GM18502 (cell line): ENCODE data around the gene ZNF747.

Source experiments
- ATAC-seq: cut with Tn5 transposase; IDR thresholded peaks from one replicate; pipeline ENCODE4 v1.9.1; 2021; ENCODE audit warnings: mild to moderate bottlenecking; ENCODE audit not compliant: unreplicated experiment, poor library complexity

The ZNF747 gene

DNA sequence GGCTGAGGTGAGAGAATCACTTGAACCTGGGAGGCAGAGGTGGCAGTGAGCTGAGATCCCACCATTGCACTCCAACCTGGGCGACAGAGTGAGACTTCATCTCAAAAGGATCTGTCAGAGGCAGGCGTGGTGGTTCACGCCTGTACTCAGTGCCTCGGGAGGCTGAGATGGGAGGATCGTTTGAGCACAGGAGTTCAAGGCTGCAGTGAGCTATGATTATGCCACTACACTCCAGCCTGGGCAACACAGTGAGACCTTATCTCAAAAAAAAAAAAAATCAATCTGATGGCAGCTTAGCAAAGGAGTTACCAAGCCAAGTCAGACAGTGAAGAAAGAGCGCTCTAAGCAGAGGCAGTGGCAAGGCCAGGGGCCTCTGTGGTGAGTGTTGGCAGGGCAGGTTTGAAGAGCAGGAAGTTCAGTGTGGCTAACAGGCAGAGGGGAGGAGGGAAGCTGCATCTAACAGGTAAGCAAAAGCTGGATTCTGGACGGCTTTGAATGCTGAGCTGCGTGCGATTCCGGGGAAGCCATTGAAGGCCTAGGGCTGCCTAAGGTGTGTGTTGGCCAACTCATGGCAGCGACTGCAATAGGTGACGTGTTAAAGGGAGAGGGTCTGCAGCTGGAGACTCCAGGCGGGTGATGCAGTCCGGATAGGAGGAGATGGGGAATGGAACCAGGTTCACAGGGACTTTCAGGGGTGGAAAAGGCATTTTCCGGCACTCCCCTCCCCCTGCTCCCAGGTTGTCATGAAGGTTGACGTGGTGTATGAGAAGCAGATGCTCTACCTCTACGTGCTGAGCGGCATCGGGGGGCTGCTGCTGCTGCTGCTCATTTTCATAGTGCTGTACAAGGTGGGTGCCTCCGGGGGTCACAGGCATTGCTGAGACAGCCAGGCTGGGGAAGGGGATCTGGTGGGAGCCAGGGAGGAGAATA, 15.3 kb downstream of the ZNF747 start:
- ATAC-seq: no peak

- ATAC-seq: no peak
Observed at GRCh38 chr16:30518552-30518951, 16.1 kb downstream of the ZNF747 start.

- ATAC-seq: no peak
Observed at GRCh38 chr16:30515275-30515674, 19.4 kb downstream of the ZNF747 start.

- ATAC-seq: no peak
Observed at GRCh38 chr16:30511509-30511908, 23.1 kb downstream of the ZNF747 start.

- no peak for ATAC-seq
Observed at GRCh38 chr16:30510376-30510938, 24.2 kb downstream of the ZNF747 start.

GRCh38 chr16:30509081-30509765, 25.4 kb downstream of the ZNF747 start:
- no peak for ATAC-seq

DNA sequence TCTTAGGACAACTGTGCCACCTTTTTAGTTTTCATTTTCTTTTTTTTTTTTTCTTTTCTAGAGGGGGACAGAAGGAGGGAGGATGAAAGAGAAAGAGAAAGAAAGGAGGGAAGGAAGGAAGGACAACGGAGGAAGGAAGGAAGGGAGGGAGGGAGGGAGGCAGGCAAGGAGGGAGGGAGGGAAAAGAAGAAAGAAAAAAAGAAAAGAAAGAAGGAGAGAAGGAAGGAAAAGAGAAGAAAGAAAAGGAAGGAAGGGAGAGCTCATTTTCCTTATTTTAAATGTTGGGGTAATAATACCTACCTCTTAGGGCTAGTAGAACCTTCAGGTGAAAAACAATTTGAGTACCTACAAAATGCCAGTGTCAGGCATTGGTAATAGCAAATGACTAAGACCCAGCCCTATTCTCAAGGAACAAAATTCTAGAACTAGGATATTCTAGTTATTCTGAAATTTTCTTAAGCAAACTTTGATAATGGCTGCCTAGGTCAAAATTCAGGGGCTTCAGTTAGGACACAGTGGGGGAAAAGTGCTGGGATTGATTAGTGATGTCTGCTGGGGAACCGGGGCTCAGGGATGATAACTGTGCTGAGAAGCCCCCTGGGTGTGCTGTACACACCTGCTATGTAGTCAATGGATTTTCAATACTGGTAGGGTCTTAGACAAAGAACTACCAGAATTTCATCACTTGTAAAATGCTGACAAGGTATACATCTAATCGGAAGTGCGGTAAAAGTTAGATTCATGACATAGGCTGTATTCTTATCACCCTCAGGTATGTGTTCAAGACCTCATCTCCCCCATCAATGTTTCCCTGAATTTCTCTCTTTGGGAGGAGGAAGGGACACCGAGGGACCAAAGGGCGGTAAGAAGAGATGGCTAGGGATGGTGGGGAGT, 31.0 kb downstream of the ZNF747 start:
- no peak for ATAC-seq

DNA sequence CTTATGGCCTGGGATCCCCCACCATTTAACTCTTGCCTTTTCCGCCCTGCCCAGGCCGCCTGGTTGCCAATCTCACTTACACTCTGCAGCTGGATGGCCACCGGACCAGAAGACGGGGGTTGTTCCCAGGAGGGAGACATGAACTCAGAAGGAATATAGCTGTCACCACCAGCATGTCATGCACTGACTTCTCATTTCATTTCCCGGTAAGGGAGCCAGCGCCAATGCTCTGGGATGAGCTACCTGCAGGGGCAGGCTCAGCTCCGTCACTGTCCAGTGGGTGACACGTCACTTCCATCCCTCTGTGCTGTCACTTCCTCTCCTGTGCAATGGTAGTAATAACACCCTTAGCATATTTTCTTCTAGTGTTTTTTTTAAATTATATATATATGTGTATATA, 35.4 kb downstream of the ZNF747 start:
- ATAC-seq: no peak

DNA sequence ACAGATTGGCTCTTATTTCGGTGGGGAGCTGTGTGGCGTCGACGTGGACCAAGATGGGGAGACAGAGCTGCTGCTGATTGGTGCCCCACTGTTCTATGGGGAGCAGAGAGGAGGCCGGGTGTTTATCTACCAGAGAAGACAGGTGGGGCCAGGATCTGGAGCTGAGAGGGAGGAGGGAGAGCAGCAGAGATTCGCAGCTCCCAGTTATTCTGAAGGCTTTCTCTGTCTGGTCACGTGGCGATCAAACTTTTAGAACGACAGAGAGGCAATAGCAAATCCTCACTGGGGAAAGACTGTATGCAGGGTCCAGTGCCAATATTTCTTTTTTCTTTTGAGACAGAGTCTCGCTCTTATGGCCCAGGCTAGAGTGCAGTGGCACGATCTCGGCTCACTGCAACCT, 39.9 kb downstream of the ZNF747 start:
- no peak for ATAC-seq

DNA sequence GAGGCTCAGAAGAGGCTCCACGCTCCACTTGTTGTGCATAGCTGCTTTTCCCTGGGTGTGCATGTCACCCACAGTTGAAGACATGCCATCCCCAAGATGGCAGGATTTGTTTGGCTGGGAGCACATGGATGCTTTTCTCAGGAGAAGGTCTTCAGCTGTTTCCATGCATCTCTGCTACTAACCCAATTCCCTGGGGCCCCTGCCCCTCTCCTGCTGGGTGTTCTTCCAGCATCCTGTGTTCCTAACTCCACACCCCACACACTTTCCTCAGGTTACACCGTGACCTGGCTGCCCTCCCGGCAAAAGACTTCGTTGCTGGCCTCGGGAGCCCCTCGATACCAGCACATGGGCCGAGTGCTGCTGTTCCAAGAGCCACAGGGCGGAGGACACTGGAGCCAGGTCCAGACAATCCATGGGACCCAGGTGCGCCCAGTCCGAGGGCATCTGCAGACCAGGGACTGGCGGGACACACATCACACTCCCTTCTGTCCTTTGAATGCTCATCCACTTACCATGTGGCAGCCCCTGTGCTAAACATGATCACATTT, 40.6 kb downstream of the ZNF747 start:
- ATAC-seq: no peak

DNA sequence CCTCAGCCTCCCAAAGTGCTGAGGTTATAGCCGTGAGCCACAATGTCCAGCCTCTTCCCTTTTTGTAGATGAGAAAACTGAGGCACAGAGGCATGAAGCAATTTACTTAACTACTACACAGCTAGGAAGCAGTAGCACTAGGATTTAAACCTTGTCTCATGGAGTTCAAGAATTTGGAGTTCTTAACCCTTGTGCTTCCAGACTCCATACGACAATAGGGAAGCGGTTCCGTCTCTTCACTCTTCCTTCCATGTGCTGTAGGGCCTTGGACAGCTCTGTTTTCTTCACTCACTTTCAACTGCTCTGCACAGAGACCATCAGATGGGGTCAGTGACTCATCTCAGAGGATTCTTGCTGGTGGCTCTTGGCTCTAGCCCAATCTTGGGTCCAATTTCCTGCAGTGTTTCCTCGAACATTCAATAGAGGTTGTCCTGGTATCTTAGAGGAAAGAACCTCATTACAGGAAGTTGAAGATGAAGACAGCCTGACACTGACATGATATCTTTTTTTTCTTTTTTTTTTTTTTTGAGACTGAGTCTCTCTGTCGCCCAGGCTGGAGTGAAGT, 42.8 kb downstream of the ZNF747 start:
- no peak for ATAC-seq

DNA sequence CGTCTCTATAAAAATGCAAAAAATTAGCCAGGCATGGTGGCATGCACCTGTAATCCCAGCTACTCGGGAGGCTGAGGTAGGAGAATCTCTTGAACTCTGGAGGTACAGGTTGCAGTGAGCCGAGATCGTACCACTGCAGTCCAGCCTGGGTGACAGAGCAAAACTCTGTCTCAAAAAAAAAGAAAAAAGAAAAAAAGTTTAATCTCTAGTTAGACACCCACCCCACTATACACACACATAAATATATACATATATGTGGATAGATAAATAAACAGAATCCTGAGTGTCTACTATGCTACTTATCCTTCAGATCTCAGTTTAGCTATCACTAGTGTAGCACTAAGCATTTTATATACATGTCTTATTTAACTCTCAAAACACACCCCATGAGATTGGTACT, 43.4 kb downstream of the ZNF747 start:
- no peak for ATAC-seq

- ATAC-seq: no peak
Observed at GRCh38 chr16:30490210-30490609, 44.4 kb downstream of the ZNF747 start.

DNA sequence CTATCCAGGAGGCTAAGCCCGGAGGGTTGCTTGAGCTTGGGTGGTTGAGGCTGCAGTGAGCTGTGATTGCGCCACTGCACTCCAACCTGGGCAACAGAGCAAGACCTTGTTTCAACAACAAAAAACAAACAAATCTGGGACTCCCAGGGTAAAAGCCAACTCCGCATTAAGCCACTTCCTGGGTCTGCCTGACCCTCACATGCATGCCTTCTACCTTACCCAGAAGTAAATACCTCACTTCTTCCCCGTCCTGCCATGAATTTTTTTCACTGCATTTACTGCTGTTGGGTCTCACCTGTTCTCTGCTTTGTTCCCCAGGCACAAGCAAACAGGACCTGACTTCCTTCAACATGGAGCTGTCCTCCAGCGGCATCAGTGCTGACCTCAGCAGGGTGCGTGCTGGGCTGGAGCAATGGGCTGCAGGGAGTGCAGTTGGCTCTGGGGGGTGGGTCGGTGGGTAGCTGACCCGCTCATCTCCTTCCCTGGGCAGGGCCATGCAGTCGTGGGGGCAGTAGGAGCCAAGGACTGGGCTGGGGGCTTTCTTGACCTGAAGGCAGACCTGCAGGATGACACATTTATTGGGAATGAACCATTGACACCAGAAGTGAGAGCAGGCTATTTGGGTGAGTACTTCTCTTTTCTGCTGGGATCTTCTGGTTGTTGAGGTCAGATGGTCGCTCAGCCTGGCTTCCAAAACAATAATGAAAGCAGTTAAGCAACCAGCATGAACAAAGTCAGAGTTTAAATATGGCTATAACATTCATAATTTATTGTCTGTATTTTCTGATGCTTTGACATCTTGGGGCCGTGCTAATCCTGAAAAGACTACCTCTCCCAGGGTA, 45.7 kb downstream of the ZNF747 start:
- ATAC-seq: no peak

- ATAC-seq: no peak
Observed at GRCh38 chr16:30485818-30486436, 48.7 kb downstream of the ZNF747 start.

DNA sequence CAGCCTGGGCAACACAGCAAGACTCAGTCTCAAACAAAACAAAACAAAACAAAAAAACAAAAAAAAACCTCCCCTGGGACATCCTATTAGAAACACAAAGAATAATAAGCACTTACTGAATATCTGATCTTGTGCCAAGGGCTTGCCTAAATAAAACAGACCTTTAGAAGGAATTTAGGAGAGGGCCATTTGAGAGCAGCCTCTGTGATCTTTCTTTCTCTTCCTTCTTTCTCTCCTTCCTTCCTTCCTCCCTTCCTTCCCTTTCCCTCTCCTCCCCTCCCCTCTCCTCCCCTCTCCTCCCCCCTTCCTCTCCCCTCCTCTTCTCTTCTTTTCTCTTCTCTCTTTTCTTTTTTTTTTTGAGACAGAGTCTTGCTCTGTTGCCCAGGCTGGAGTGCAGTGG, 49.8 kb downstream of the ZNF747 start:
- ATAC-seq: no peak

- no peak for ATAC-seq
Observed at GRCh38 chr16:30482366-30482765, 52.3 kb downstream of the ZNF747 start.

DNA sequence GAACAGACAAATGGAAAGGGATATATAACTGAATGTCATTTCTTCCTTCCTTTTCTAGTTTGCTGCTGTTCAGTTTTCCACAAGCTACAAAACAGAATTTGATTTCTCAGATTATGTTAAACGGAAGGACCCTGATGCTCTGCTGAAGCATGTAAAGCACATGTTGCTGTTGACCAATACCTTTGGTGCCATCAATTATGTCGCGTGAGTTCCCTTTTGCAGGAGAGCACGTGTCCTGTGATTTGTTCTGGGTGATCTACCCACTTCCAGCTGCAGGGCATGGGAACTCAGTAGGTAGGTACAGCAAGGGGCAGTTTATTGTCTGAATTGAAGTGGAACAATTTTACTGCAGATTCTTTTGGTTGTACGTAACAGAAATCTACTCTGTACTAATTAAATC, 53.3 kb downstream of the ZNF747 start:
- ATAC-seq: no peak
